ENCODE data around the gene FAM114A2. TPM values are rescaled to one million over a fixed set of nuclear protein-coding genes. Genes with fewer than 3 reads are reported as not detected.

FAM114A2 gene
- total RNA-seq, 5 donors from 2014 or later (not counting 1 experiment from before 2014, with no cell fraction given): 28.4 to 37.3 (median 34.5) TPM

- H3K4me3 Mint-ChIP-seq: no peak overlapping the region
- WGBS (ENCODE audit: insufficient coverage): 91% methylated on average over 10 of the region's 17 CpGs
- H3K4me1 Mint-ChIP-seq: peaks cover 10 to 15% (median 11%) of the 10 kb centered on the region in 3 donors
- Histone ChIP-seq H3K36me3 (ENCODE audit: control insufficient read depth in 2 of 2, extremely low read depth in 1 of 2, insufficient read depth in 1 of 2, low read length in 1 of 2) (no peaks in the 10 kb centered on the region), H3K4me3 (ENCODE audit: control insufficient read depth in 1 of 2, extremely low read depth in 1 of 2, low read length in 1 of 2) (no peak overlapping the region), H3K9me3 (no peaks in the 10 kb centered on the region), H3K4me1 (ENCODE audit: control insufficient read depth in 1 of 2, extremely low read depth in 1 of 2, insufficient read depth in 2 of 2, low read length in 2 of 2) (peaks cover 0 to 18% of the 10 kb centered on the region in 2 experiments), H3K27me3 (replicated peaks in 1 of 2; ENCODE audit: control insufficient read depth in 2 of 2, extremely low read depth in 1 of 2, insufficient read depth in 2 of 2, low read length in 1 of 2) (peaks cover 0 to 13% of the 10 kb centered on the region in 2 experiments), H3K27ac (ENCODE audit: low read length) (no peak overlapping the region)
- no peaks in the 10 kb centered on the region for H3K36me3 Mint-ChIP-seq
- no peaks in the 10 kb centered on the region for H3K9me3 Mint-ChIP-seq
- H3K27me3 Mint-ChIP-seq: peaks cover 13 to 15% of the 10 kb centered on the region in 2 donors
- POLR2A ChIA-PET: no interaction called here
- DNase-seq: no peak
- CTCF ChIA-PET: interaction anchor here (0.8 to 2.7 kb wide), 10 partner anchors 11 to 1433 kb away, joined by 3 to 14 read pairs (median 4); no protein-coding TSS in a partner anchor
- no peak overlapping the region for H3K27ac Mint-ChIP-seq
- ATAC-seq (replicated peaks in 1 of 4): no peak
Observed at GRCh38 chr5:153964191-153964879, 74.4 kb downstream of the FAM114A2 start.

GRCh38 chr5:153960269-153961215 lies 78.2 kb downstream of the FAM114A2 start:
- POLR2A ChIA-PET: no interaction called here
- H3K27ac Mint-ChIP-seq: no peak overlapping the region
- CTCF ChIA-PET: interaction anchor here in 1 of 2 donors (0.7 kb wide), 2 partner anchors 1429 to 1744 kb away, joined by 3 to 5 read pairs; no protein-coding TSS in a partner anchor

GRCh38 chr5:153959134-153959957 lies 79.4 kb downstream of the FAM114A2 start:
- no peak for DNase-seq
- 67% methylated on average over 4 of the region's 5 CpGs for WGBS (ENCODE audit: insufficient coverage)
- Histone ChIP-seq H3K4me3 (ENCODE audit: control insufficient read depth in 1 of 2, extremely low read depth in 1 of 2, low read length in 1 of 2) (no peak overlapping the region), H3K27ac (ENCODE audit: low read length) (no peak overlapping the region), H3K27me3 (replicated peaks in 1 of 2; ENCODE audit: control insufficient read depth in 2 of 2, extremely low read depth in 1 of 2, insufficient read depth in 2 of 2, low read length in 1 of 2) (peaks cover 0 to 6% of the 10 kb centered on the region in 2 experiments), H3K4me1 (ENCODE audit: control insufficient read depth in 1 of 2, extremely low read depth in 1 of 2, insufficient read depth in 2 of 2, low read length in 2 of 2) (peaks cover 0 to 15% of the 10 kb centered on the region in 2 experiments), H3K36me3 (ENCODE audit: control insufficient read depth in 2 of 2, extremely low read depth in 1 of 2, insufficient read depth in 1 of 2, low read length in 1 of 2) (no peaks in the 10 kb centered on the region), H3K9me3 (no peaks in the 10 kb centered on the region)
- H3K4me3 Mint-ChIP-seq: no peak overlapping the region
- ChIA-PET CTCF (no interaction called here), POLR2A (interaction anchor here in 1 of 2 donors (0.6 kb wide), 1 partner anchor 1549 kb away, joined by 3 read pairs; no protein-coding TSS in a partner anchor)
- no peak for ATAC-seq (replicated peaks in 1 of 4)
- no peaks in the 10 kb centered on the region for H3K9me3 Mint-ChIP-seq
- H3K27me3 Mint-ChIP-seq: peaks cover 4 to 7% of the 10 kb centered on the region in 2 donors
- no peaks in the 10 kb centered on the region for H3K36me3 Mint-ChIP-seq
- no peak overlapping the region for H3K27ac Mint-ChIP-seq
- H3K4me1 Mint-ChIP-seq: peaks cover 10 to 15% (median 11%) of the 10 kb centered on the region in 3 donors

More at GRCh38 chr5:153960269-153961215, 78.2 kb downstream of the FAM114A2 start:
- H3K4me3 ChIP-seq (ENCODE audit: control insufficient read depth in 1 of 2, extremely low read depth in 1 of 2, low read length in 1 of 2): no peak overlapping the region
- no peak overlapping the region for H3K4me3 Mint-ChIP-seq
- WGBS (ENCODE audit: insufficient coverage): 46% methylated on average over 7 of the region's 10 CpGs
- no peaks in the 10 kb centered on the region for H3K9me3 Mint-ChIP-seq
- H3K27me3 ChIP-seq (replicated peaks in 1 of 2; ENCODE audit: control insufficient read depth in 2 of 2, extremely low read depth in 1 of 2, insufficient read depth in 2 of 2, low read length in 1 of 2): peaks cover 0 to 10% of the 10 kb centered on the region in 2 experiments
- no peaks in the 10 kb centered on the region for H3K36me3 ChIP-seq (ENCODE audit: control insufficient read depth in 2 of 2, extremely low read depth in 1 of 2, insufficient read depth in 1 of 2, low read length in 1 of 2)
- H3K4me1 Mint-ChIP-seq: peaks cover 10 to 15% (median 11%) of the 10 kb centered on the region in 3 donors
- peaks cover 0 to 18% of the 10 kb centered on the region in 2 experiments for H3K4me1 ChIP-seq (ENCODE audit: control insufficient read depth in 1 of 2, extremely low read depth in 1 of 2, insufficient read depth in 2 of 2, low read length in 2 of 2)
- no peaks in the 10 kb centered on the region for H3K9me3 ChIP-seq
- DNase-seq: peak in 22 of 35 experiments; percentile 2 to 51 (median 14)
- H3K27me3 Mint-ChIP-seq: peaks cover 4 to 7% of the 10 kb centered on the region in 2 donors
- H3K36me3 Mint-ChIP-seq: no peaks in the 10 kb centered on the region
- H3K27ac ChIP-seq (ENCODE audit: low read length): no peak overlapping the region
- peak in 3 of 4 experiments; percentile 19 to 41 (median 32) for ATAC-seq (replicated peaks in 1 of 4)

GRCh38 chr5:153957205-153957604 lies 81.5 kb downstream of the FAM114A2 start:
- no peak overlapping the region for H3K4me3 ChIP-seq (ENCODE audit: control insufficient read depth in 1 of 2, extremely low read depth in 1 of 2, low read length in 1 of 2)
- H3K27ac ChIP-seq (ENCODE audit: low read length): no peak overlapping the region
- DNase-seq (no peak), ATAC-seq (replicated peaks in 1 of 4) (no peak)
- 87% methylated on average over 2 of the region's 4 CpGs for WGBS (ENCODE audit: insufficient coverage)
- no peaks in the 10 kb centered on the region for H3K9me3 Mint-ChIP-seq
- H3K4me1 ChIP-seq (ENCODE audit: control insufficient read depth in 1 of 2, extremely low read depth in 1 of 2, insufficient read depth in 2 of 2, low read length in 2 of 2): peaks cover 0 to 15% of the 10 kb centered on the region in 2 experiments
- H3K27me3 Mint-ChIP-seq: peaks cover 4 to 7% of the 10 kb centered on the region in 2 donors
- no peaks in the 10 kb centered on the region for H3K36me3 ChIP-seq (ENCODE audit: control insufficient read depth in 2 of 2, extremely low read depth in 1 of 2, insufficient read depth in 1 of 2, low read length in 1 of 2)
- H3K9me3 ChIP-seq: no peaks in the 10 kb centered on the region
- POLR2A ChIA-PET: no interaction called here
- no peak overlapping the region for H3K4me3 Mint-ChIP-seq
- peaks cover 10 to 15% (median 11%) of the 10 kb centered on the region in 3 donors for H3K4me1 Mint-ChIP-seq
- H3K27ac Mint-ChIP-seq: no peak overlapping the region
- peaks cover 0 to 6% of the 10 kb centered on the region in 2 experiments for H3K27me3 ChIP-seq (replicated peaks in 1 of 2; ENCODE audit: control insufficient read depth in 2 of 2, extremely low read depth in 1 of 2, insufficient read depth in 2 of 2, low read length in 1 of 2)
- no peaks in the 10 kb centered on the region for H3K36me3 Mint-ChIP-seq
- CTCF ChIA-PET: no interaction called here

GRCh38 chr5:153953411-153953810 lies 85.3 kb downstream of the FAM114A2 start:
- no peaks in the 10 kb centered on the region for H3K4me1 Mint-ChIP-seq
- no peak for DNase-seq
- H3K27ac Mint-ChIP-seq: no peak overlapping the region
- H3K9me3 Mint-ChIP-seq: no peaks in the 10 kb centered on the region
- Histone ChIP-seq H3K27ac (ENCODE audit: low read length) (no peak overlapping the region), H3K4me1 (ENCODE audit: control insufficient read depth in 1 of 2, extremely low read depth in 1 of 2, insufficient read depth in 2 of 2, low read length in 2 of 2) (no peaks in the 10 kb centered on the region), H3K4me3 (ENCODE audit: control insufficient read depth in 1 of 2, extremely low read depth in 1 of 2, low read length in 1 of 2) (no peak overlapping the region), H3K27me3 (replicated peaks in 1 of 2; ENCODE audit: control insufficient read depth in 2 of 2, extremely low read depth in 1 of 2, insufficient read depth in 2 of 2, low read length in 1 of 2) (no peaks in the 10 kb centered on the region), H3K9me3 (no peaks in the 10 kb centered on the region), H3K36me3 (ENCODE audit: control insufficient read depth in 2 of 2, extremely low read depth in 1 of 2, insufficient read depth in 1 of 2, low read length in 1 of 2) (no peaks in the 10 kb centered on the region)
- H3K27me3 Mint-ChIP-seq: peaks cover 0 to 4% of the 10 kb centered on the region in 2 donors
- no peak for ATAC-seq (replicated peaks in 1 of 4)
- ChIA-PET POLR2A (no interaction called here), CTCF (interaction anchor here in 1 of 2 donors (0.9 kb wide), 1 partner anchor 13 kb away, joined by 4 read pairs; no protein-coding TSS in a partner anchor)
- WGBS (ENCODE audit: insufficient coverage): 33% methylated on average over 1 of the region's 3 CpGs
- H3K36me3 Mint-ChIP-seq: no peaks in the 10 kb centered on the region
- H3K4me3 Mint-ChIP-seq: no peak overlapping the region

Measured in T-cell (primary cell).